NCI-H2196 treated with DMSO at 0.1 percent for 48 hours (cell line): Measurements from ENCODE around the gene TMEM9B.
"Not testable (repeated sequence)": the region's sequence is repeated elsewhere in the genome, so short reads cannot be mapped to it uniquely, and the experiment has no call there.

Experiments
- DNase-seq: peaks from one replicate; lab custom pipeline; 2025; ENCODE audit not compliant: unreplicated experiment; lab: John Stamatoyannopoulos, UW

The TMEM9B gene

DNA sequence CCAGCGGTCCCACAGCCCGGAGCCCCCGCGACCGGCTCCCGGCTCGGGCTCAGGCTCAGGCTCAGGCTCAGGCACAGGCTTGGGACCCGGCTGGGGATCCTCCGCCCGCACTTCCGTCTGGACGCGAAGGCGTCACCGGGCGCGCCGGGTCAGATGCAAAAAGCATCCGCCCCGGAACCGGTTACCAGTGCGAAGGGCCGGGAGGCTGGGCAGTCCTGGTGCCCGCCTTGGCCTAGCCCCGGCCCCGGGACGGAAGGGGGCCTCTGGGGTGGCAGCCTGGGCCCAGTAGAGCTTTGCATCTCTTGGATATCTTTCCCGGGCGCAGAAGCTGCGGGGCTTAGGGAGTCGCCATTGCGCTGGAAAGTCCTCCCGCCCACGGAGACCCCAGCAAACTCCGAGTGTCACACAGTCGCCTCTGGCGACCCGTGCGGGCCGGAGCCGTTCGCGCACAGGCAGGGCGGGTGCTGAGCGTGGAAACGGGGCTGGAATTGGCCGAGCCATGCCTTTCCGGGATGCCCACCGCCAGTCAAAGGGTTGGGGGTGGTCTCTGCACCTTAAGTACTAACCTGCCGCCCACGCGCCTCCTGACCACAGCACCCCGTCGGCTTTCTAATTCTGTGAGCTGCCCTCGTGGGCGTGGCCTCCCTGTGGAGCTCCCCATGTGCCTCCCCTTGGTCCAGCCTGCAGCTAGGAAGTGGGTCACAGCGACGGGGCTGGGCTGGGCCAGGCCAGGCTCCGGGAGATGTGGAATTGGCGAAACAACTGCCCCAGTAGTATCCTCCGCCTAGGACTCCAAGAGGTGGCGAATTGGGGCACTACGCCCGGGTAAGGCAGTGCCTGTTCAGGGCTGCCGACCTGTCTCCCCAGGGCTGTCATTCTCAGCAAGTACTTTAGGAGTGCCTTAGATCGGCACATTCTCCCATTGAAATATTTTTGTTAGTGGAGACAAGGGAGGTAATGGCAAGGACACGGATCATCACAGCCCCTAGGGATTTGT is at the start of gene TMEM9B:
Gene TMEM9B, minus strand, starts transcription at position 119 of the 997 bp plus-strand sequence. CDS start 129 bp downstream, outside the sequence.
- DNase-seq = peak; percentile 81

DNA sequence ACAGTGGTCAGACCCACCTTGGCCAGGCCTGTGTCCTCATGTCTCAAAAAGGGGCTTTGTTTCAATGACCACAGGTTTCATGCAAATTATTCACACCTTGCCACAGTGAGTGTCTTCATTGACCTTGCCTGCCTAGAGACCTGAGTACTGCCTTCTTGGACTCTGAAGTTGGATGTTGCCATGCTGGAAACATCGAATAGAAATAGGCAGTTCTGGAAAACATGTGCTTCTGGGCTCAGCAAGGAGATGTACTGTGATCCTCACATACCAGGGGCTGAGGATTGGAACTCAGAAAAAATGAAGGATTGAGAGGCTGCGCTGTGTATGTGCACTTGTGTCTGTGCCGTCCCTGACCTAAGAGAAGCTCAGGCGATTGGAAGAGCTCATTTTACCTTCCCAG is 49.1 kb upstream of the TMEM9B start:
- DNase-seq = no peak

DNA sequence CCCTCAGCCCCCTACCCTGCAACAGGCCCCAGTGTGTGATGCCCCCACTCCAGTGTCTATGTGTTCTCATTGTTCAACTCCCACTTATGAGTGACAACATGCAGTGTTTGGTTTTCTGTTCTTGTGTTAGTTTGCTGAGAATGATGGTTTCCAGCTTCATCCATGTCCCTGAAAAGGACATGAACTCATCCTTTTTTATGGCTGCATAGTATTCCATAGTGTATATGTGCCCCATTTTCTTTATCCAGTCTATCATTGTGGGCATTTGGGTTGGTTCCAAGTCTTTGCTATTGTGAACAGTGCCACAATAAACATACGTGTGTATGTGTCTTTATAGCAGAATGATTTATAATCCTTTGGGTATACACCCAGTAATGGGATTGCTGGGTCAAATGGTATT is 45.3 kb upstream of the TMEM9B start:
- not testable (repeated sequence) for DNase-seq

DNA sequence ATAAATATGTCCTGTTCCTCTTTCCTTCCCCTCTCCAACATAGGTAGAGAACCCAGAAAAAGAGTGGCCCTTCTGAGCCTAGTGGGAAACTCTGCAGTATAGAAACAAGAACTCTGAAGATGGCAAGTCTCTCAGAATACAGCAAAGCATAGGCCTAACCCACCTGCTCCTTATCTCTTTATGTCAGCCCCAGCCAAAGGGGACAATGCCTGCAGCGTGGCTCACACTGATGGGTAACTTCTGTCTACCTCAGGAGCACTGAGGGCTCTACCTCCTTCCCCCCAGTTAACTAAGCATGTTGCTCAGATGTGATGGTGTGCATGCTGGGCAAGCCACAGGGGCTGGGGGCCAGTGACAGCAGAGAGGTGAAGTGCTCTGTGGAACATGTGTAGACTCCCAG is 44.4 kb upstream of the TMEM9B start:
- DNase-seq = no peak

DNA sequence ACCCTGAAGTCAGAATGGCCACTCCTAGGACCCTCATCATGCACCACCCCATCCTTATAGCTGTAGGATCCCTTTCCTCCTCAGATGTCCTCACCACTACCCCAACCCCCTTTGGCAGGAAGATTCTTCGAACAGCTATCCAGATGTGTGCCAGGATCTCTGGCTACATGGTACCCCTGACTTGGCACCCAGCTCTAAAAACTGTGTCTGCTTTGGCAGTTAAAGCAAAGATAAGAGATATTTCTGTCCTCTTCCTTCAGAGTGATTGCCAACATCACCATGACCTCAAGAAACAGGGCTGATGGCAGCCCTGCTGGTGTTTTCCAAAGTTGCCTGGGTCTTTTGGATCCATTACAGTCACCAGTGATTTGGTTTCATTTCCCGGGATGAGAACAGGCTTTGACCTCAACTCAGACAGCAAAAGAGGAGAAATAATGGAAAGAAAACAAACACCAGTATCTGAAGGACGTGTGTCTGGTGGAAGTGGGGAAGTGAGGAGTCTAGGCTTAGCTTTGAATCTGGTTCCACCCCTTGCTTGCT is 43.8 kb upstream of the TMEM9B start:
- DNase-seq = no peak

DNA sequence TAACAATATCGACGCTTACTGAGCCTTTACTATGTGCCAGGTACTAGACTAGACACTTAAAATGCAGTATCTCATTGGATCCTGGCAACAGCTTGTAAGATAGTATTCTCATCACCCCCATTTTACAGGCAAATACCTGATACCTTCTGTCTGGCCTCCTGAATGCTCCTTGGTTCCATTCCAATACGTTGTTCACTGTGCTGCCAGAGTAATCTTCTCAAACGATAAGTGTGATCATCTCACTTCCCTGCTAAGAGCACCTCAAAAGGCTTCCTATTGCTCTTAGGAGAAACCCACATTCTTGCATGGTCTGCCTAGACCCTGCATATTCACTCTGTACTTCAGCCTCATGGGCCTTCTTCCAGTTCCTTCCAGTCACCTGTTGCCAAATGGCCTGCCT is 40.8 kb upstream of the TMEM9B start:
- no peak for DNase-seq

DNA sequence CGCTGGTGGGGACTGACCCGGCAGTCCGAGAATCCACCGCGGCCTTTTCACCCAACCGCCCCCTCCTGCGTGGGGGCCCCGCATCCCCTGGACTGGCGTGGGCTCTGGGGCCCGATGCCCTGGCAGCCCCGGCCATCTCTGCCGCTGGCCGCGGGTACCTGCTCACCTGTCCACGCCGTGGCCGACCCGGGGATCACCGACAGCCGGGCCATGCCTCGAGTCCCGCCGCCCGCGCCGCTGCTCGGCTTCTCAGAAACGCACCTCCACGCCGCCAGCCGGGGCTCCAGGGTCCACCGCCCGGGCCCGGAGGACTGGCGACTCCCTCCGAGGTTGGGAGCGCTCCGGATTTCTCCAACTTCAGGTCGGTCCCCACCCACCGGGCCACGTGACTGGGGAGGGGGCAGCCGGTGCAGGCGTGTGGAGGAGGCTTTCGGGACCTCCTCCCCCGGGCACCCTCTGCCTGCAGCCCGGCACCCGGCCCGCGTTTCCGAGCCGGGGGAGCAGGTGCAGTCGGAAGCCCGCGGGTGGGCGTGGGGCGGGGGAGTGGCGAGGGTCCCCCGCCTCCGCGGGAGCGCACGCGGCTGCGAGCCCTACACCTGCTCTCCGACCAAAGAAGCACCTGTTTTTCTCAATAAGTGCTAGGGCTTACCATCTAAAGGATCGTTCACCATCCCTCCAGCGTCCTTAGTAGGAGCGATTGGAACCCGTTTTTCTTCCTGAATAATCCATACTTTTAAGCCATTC is 40.1 kb upstream of the TMEM9B start:
- DNase-seq = no peak

DNA sequence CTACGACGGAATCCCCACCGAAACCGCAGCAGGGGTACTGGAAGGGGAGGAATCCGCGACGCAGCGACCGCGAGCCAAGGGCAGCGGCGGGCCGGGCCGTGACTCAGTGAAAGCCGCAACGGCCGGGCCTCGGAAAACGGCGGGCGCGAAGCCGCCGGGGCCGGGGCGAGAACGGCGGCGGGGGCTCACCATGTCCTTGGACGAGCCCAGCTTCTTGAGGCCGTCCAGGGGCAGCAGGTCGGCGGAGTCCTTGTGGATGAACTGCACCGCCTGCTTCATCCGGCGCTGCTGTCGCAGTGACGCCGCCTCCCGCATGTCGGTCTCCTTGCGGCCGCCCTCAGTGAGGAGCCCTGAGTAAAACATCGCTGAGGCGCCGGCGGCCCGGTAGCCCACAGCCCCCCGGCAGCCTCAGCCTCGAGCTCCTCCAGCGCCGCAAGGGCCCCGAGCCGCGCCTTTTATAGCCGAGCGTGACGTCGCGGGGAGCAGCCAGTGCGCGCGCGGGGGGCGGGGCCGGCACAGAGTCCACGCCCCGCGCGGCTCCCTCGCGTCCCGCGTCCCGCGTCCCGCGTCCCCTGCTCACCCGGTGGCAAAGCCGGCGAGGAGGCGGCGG is 39.4 kb upstream of the TMEM9B start, which contains the start of gene NRIP3:
Gene NRIP3, minus strand, starts transcription at position 429 of the 610 bp plus-strand sequence. Its CDS starts 66 bp downstream, at position 363.
- DNase-seq = peak; percentile 65

DNA sequence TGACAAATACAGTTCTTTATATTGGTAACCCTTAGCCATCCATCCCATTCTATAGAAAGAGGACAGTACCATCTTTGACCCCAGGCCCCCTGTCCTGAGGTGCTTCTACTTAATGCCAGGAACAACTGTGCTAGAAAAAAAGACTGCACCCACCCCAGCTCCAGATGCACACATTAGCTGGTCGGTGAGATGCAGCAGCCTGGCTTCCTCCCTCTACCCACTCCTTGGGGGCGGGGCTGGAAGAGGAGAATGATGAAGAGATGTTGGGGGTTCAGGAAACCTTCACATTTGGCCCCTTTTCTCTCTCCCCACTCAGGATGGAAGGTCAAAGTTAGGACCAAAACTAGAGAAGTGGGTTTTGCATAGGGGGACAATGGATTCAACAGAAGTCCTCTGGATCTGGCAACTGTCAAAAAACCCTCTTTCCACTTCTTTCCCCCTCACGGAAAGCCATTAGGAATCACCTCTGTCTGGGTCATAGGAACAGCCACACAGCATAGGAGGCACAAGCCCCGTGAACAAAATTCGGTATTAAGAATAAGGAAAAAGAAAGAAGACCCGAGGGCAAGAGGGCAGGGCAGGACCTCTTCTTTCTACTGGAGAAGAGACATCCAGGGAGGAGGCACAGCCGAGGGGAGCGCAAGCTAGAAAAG is 38.8 kb upstream of the TMEM9B start:
- no peak for DNase-seq

DNA sequence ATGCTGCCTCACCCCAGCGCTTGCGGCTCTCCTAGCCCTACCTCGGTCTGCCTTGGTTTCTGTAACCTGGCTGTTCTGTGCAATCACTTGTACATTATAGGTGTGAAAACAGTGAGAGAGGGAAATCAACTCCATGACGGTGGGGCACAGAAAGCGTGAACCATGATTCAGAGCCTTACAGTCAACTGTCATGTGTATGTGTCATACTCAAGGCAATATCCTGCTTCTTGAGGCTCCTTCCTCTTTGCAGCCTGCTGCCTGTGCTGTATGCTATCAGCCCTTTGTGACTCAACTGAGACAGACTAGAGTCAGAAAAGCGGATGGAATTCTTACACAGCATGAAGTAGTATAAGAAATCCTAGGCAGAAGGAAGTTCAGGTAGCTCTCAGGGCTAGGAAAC is 37.5 kb upstream of the TMEM9B start:
- DNase-seq = no peak

DNA sequence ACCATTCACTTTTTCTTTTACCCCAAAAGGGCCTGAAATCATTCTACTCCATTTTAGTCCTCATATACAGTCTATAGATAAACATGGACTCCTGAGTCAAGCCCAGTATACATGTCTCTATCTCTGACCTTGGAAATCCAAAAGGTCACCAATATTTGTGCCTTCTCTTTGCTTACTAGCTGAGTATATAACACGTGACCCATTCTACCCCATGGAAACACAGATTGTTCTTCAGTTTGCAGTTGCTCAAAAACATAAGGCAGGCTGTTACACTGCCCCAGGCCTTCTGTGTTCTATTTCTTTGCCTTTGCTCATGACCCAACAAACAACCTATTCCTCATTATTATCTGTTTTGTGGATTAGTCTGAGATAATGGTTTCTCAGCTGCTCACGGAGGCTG is 33.8 kb upstream of the TMEM9B start:
- no peak for DNase-seq

DNA sequence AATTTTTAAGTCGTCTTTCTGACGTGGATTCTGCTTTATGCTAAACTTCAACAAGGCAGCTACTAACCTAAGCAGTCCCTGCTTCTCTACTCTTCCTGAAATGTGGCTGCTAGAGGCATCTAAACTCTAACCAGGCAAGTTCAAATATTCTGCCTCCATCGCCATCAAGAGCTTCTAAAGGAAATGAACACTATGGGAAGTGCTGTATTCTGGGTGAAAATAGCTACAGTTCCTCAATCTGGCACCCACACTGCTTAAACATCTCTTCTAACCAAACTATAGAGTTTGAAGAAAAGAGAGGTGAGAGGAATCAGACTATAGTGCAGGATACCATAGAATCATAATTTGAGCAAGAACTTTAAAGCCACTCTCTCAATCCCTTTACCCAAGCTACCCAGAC is 33.2 kb upstream of the TMEM9B start:
- no peak for DNase-seq

DNA sequence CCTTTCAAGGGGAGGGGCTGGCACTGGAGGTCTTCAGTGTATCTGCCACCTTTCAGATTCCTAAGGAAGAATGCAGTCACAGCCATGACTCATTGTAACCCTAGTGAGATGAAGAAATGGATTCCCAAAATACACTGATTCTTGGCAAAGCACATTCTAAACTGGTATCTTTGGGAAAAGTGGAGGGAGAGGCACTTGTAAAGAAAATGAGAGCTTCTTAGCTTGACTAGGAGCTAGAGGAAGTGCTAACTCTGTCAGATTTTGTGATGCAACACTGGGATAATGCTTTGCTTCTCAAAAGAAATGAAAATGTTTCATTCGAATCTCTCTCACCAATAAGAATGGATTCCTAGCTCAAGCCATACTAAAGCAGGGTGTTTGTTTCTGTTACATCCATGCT is 25.2 kb upstream of the TMEM9B start:
- DNase-seq = no peak

DNA sequence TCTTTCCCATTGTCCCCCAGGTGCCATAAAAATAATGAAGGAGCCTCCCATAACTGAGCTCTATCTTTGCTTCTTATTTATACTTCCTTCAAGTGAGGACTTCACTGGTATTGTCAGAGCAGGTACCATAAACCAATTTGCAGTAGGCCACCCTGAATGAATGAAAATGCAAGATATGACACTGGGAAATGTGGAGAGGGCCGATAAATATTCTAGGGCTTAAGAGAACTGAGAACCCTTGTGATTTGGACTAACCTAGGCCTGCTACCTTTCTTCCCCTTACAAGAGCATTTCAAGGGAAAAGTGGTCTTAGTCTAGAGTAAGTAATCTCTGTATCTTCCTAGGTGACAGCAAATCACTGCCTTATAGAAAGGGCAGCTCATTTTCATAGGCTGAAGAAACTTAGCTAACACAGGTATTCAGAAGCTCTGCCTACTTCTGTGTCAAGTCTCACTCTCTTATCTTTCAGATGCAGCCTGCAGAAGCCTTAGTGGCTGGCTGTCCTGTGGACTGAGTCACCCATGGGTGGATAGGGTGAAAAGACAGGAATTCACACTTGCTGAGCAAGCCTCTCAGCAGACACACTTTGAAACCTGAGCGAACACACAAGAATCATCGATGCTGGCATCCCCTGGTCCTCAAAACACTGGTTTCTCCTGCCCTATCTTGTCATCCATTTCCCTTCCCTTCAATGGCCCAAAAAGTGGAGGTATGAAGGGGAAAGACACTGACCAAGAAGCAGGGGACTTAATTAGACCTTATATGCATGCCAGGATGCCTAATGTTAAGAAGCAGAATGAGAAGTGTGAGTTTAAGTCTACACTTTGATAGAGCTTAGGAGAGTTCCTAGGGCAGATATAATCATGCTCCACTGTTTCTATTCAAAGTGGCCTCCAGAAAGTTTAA is 24.3 kb upstream of the TMEM9B start:
- DNase-seq = no peak

DNA sequence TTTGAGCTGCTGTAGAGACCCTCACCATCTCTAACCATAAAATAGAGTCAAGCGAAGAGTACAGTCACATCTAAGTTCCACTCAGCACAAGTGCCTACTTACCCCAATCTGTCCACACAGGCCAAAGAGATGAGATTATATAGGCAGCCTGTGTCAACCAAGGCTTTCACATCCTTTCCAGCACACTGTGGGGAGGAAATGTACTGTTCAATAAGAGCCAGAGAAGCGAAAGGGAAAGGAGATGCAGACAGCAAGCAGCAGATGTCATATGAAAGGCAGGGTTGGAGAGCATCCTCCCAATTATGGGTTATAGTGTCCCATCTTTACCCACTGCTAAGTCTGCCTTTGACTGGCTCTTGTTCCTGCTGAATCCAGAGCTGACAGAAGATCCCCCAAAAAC is 23.2 kb upstream of the TMEM9B start:
- DNase-seq = no peak

DNA sequence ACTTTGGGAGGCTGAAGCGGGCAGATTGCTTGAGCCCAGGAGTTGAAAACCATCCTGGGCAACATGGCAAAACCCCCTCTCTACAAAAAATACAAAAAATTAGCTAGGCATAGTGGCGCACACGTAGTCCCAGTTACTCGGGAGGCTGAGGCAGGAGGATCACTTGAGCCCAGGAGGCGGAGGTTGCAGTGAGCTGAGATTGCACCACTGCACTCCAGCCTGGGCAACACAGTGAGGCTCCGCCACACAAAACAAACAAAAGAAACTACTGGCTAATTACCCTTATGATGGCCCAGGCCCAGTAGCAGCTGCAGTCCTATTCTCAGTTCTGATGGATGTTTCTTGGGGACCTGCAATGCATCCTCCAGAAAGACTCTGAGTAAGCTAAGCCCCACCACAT is 22.5 kb upstream of the TMEM9B start:
- DNase-seq = not testable (repeated sequence)

DNA sequence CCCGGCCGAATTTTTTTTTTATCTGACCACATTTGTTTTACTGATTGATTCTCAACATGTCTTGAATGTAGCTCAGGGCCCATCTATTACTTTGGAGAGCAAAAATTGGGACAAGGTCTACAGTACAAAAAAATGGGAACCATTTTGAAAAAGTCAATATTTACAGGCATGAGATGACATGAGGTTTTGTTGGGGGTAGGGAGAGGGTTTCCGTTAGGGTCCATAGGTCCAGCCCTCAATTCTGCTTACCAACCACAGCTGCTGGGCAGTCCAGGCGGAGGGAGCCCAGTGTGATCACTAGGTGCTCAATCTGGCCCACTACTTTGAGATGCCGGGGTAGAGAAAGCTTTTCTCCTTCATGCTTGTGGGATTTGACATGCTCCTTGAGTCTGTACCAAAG is 21.2 kb upstream of the TMEM9B start:
- no peak for DNase-seq

DNA sequence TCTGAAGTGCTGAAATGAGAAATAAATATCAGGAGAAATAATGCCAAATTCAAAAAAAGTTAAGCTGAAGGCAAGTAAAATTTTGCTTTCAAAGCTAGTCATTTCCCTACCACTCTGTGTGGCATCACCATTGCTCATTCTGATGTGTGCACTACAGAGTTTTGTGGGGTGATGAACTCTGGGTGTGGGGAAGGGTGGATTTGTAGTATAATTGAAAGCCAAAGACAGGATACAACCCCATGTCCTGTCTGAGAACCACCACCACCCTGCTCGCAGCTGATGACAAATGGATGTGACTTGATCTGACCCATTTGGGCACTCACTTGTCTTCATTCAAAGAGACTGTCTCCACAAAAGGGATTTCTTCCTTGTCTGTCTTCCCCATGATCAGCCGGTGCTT is 19.3 kb upstream of the TMEM9B start:
- DNase-seq = no peak

DNA sequence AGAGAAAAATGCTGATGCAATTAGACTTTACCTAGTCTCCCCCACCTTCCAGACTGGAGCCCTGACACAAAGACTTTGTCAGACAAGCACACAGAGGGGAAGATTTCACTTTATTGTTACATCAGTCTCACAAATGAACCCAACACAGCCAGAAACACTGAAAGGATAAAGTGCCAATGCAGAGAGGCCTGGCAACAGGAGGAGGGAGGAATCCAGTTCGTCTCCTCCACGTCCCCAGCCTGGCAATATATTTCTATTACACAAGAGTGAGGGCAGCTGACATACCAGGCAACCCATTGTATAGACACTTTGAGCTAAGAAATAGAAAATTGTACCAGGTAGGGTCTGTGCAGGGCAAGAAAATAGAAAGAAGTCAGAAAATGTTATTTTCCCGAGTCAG is 16.2 kb upstream of the TMEM9B start:
- DNase-seq = no peak

DNA sequence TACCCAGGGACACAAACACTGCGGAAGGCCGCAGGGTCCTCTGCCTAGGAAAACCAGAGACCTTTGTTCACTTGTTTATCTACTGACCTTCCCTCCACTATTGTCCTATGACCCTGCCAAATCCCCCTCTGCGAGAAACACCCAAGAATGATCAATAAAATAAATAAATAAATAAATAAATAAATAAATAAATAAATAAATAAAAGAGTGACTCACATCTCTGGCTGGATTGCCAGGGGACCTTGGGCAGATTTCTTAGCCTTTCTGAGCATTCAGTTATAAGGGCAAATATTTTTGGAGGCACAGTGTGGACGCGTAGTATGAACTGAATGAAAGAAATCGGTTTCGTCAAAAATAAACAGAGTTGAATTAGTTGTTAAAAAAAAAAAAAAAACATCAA is 15.1 kb upstream of the TMEM9B start:
- not testable (repeated sequence) for DNase-seq
